ENCODE measurements around the gene DPEP1. TPM values are rescaled to one million over a fixed set of nuclear protein-coding genes. Genes with fewer than 3 reads are reported as not detected.

Gene DPEP1
- polyA plus RNA-seq, 1 donor (not counting 4 experiments of a cell fraction or from before 2014, with no cell fraction given) = 0.13 TPM

GRCh38 chr16:89567656-89568594 is 45.5 kb upstream of the DPEP1 start:
- Histone ChIP-seq H3K79me2 (ENCODE audit: control insufficient read depth, insufficient read depth, low read length) (peaks cover 15% of the 10 kb centered on the region), H3K9me3 (ENCODE audit: control insufficient read depth, low read depth, low read length) (no peaks in the 10 kb centered on the region), H2AFZ (ENCODE audit: control insufficient read depth, low read length) (no peak overlapping the region), H3K4me1 (ENCODE audit: control insufficient read depth, extremely low read depth, insufficient read depth, low read length) (peaks cover 36% of the 10 kb centered on the region), H3K36me3 (ENCODE audit: control insufficient read depth in 2 of 2, extremely low read depth in 1 of 2, insufficient read depth in 2 of 2, low read length in 2 of 2) (peaks cover 10 to 20% of the 10 kb centered on the region in 2 experiments), H3K4me3 (ENCODE audit: control insufficient read depth in 2 of 3, extremely low read depth in 1 of 3, insufficient read depth in 2 of 3, low read depth in 1 of 3, low read length in 3 of 3) (no peak overlapping the region), H3K27me3 (ENCODE audit: control insufficient read depth, extremely low read depth, insufficient read depth, low read length) (peaks cover 19% of the 10 kb centered on the region), H3K27ac (ENCODE audit: control insufficient read depth, insufficient read depth, low read length) (no peak overlapping the region), H3K9ac (ENCODE audit: control insufficient read depth, extremely low read depth, insufficient read depth, low read length) (no peak overlapping the region), H4K20me1 (ENCODE audit: control insufficient read depth, extremely low read depth, insufficient read depth, low read length) (peaks cover 33% of the 10 kb centered on the region), H3K4me2 (ENCODE audit: control insufficient read depth, extremely low read depth, insufficient read depth, low read depth, low read length) (no peak overlapping the region), H3K9me1 (ENCODE audit: control insufficient read depth, extremely low read depth, insufficient read depth, low read length) (peaks cover 9% of the 10 kb centered on the region)
- no peak for FAIRE-seq
- no peak for DNase-seq (ENCODE audit: low read depth, low spot score)
- dilution Hi-C loops (cut with MboI; ENCODE audit: extremely low pct_ligation_motif_present, low sequenced_read_pairs) = no loop called here
- TF ChIP-seq, protein P1, sequence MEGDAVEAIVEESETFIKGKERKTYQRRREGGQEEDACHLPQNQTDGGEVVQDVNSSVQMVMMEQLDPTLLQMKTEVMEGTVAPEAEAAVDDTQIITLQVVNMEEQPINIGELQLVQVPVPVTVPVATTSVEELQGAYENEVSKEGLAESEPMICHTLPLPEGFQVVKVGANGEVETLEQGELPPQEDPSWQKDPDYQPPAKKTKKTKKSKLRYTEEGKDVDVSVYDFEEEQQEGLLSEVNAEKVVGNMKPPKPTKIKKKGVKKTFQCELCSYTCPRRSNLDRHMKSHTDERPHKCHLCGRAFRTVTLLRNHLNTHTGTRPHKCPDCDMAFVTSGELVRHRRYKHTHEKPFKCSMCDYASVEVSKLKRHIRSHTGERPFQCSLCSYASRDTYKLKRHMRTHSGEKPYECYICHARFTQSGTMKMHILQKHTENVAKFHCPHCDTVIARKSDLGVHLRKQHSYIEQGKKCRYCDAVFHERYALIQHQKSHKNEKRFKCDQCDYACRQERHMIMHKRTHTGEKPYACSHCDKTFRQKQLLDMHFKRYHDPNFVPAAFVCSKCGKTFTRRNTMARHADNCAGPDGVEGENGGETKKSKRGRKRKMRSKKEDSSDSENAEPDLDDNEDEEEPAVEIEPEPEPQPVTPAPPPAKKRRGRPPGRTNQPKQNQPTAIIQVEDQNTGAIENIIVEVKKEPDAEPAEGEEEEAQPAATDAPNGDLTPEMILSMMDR (optimal IDR thresholded peaks at IDR 0.05 in 1 of 3, IDR thresholded peaks at IDR 0.05 in 1 of 3, conservative IDR thresholded peaks at IDR 0.05 in 1 of 3; ENCODE audit: extremely low read depth in 1 of 3, insufficient read depth in 2 of 3, low read length in 3 of 3) = no peak
- TF ChIP-seq EZH2 (IDR thresholded peaks at IDR 0.05; ENCODE audit: low read length) = no peak

- Histone ChIP-seq H3K4me1 (ENCODE audit: control insufficient read depth, extremely low read depth, insufficient read depth, low read length) (peaks cover 18% of the 10 kb centered on the region), H3K27ac (ENCODE audit: control insufficient read depth, insufficient read depth, low read length) (no peak overlapping the region), H3K36me3 (ENCODE audit: control insufficient read depth in 2 of 2, extremely low read depth in 1 of 2, insufficient read depth in 2 of 2, low read length in 2 of 2) (peaks cover 0 to 3% of the 10 kb centered on the region in 2 experiments), H3K9me3 (ENCODE audit: control insufficient read depth, low read depth, low read length) (no peaks in the 10 kb centered on the region), H3K9me1 (ENCODE audit: control insufficient read depth, extremely low read depth, insufficient read depth, low read length) (no peaks in the 10 kb centered on the region), H3K4me2 (ENCODE audit: control insufficient read depth, extremely low read depth, insufficient read depth, low read depth, low read length) (no peak overlapping the region), H3K79me2 (ENCODE audit: control insufficient read depth, insufficient read depth, low read length) (no peaks in the 10 kb centered on the region), H2AFZ (ENCODE audit: control insufficient read depth, low read length) (no peak overlapping the region), H4K20me1 (ENCODE audit: control insufficient read depth, extremely low read depth, insufficient read depth, low read length) (peaks cover 15% of the 10 kb centered on the region), H3K4me3 (ENCODE audit: control insufficient read depth in 2 of 3, extremely low read depth in 1 of 3, insufficient read depth in 2 of 3, low read depth in 1 of 3, low read length in 3 of 3) (no peak overlapping the region), H3K27me3 (ENCODE audit: control insufficient read depth, extremely low read depth, insufficient read depth, low read length) (peaks cover 20% of the 10 kb centered on the region), H3K9ac (ENCODE audit: control insufficient read depth, extremely low read depth, insufficient read depth, low read length) (no peak overlapping the region)
- FAIRE-seq (no peak), DNase-seq (ENCODE audit: low read depth, low spot score) (no peak)
- TF ChIP-seq EZH2 (IDR thresholded peaks at IDR 0.05; ENCODE audit: low read length) = no peak
- TF ChIP-seq, protein P1 (optimal IDR thresholded peaks at IDR 0.05 in 1 of 3, IDR thresholded peaks at IDR 0.05 in 1 of 3, conservative IDR thresholded peaks at IDR 0.05 in 1 of 3; ENCODE audit: extremely low read depth in 1 of 3, insufficient read depth in 2 of 3, low read length in 3 of 3) = no peak
- dilution Hi-C loops (cut with MboI; ENCODE audit: extremely low pct_ligation_motif_present, low sequenced_read_pairs) = no loop called here
Measured at GRCh38 chr16:89569506-89570341, 43.7 kb upstream of the DPEP1 start.

Measured in keratinocyte (primary cell).